ENCODE results near the gene UNK. TPM values are rescaled to one million over a fixed set of nuclear protein-coding genes. Genes with fewer than 3 reads are reported as not detected.

Gene UNK
- total and polyA plus RNA-seq, 2 of the 13 experiments (the other 11 are each of a cell fraction or from before 2014, with no cell fraction given): 31.6 to 33.0 TPM

DNA sequence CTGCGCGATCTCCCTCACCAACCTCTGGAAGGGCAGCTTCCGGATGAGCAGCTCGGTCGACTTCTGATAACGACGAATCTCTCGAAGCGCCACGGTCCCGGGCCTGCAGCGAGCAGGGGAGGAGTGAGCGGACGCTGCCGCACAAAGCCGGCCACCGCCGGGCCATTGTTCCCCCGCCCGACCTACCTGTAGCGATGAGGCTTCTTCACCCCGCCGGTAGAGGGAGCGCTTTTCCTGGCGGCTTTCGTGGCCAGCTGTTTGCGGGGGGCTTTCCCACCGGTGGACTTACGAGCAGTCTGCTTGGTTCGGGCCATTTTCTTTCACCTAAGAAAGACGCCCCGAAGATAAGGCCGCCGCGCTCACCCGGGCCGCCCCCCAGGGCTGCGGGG is 5.8 kb upstream of the UNK start (continued):
- TF ChIP-seq TFAP4 (IDR thresholded peaks at IDR 0.05; ENCODE audit: borderline replicate concordance, low read depth) (peak; percentile 91), ZSCAN21 (CRISPR knock-in tag; IDR thresholded peaks at IDR 0.05; ENCODE audit: borderline replicate concordance) (peak; percentile 13; the same call in 1 of the 2 replicates), ZNF703 (CRISPR knock-in tag; IDR thresholded peaks at IDR 0.05; ENCODE audit: borderline replicate concordance) (no peak), SMAD1 (CRISPR knock-in tag; IDR thresholded peaks at IDR 0.05; ENCODE audit: borderline replicate concordance, low read depth) (peak; percentile 38; the same call in 1 of the 2 replicates)

GRCh38 chr17:75779250-75779986 is 5.2 kb upstream of the UNK start:
- H3K4me1 ChIP-seq (ENCODE audit: insufficient read depth, low read length): peaks cover 58% of the 10 kb centered on the region
- no peak for TF ChIP-seq AKNA (CRISPR knock-in tag; IDR thresholded peaks at IDR 0.05; ENCODE audit: borderline replicate concordance)
- TF ChIP-seq TRIM22 (IDR thresholded peaks at IDR 0.05): no peak
- TF ChIP-seq MEIS1 (CRISPR knock-in tag; IDR thresholded peaks at IDR 0.05; ENCODE audit: borderline replicate concordance): peak; percentile 76
- TF ChIP-seq CEBPG (CRISPR knock-in tag; IDR thresholded peaks at IDR 0.05): 0 out of 2 replicates have a peak, but pooled peaks have one; percentile 3
- no peak for TF ChIP-seq PLSCR1 (CRISPR knock-in tag; IDR thresholded peaks at IDR 0.05; ENCODE audit: borderline replicate concordance)
- TF ChIP-seq SP2 (CRISPR knock-in tag; IDR thresholded peaks at IDR 0.05): peak; percentile 74
- TF ChIP-seq TFAP4 (IDR thresholded peaks at IDR 0.05; ENCODE audit: borderline replicate concordance, low read depth): no peak
- TF ChIP-seq HCFC1 (IDR thresholded peaks at IDR 0.05; ENCODE audit: low read depth, low read length): peak; percentile 65
- peak; percentile 80 for TF ChIP-seq RAD21 (CRISPR knock-in tag; IDR thresholded peaks at IDR 0.05)

More at GRCh38 chr17:75779250-75779986, 5.2 kb upstream of the UNK start:
- peak overlapping the region; percentile 88 for H3K4me2 ChIP-seq (ENCODE audit: low read depth, low read length)
- POLR2A ChIA-PET: interaction anchor here (0.6 to 13.1 kb wide), 109 partner anchors 9 to 1029 kb away, joined by 3 to 390 read pairs (median 5); partner anchors contain the start of genes ACOX1, CDK3, EVPL and EXOC7
- H3K9ac ChIP-seq (ENCODE audit: insufficient read depth, low read depth, low read length): peak overlapping the region; percentile 98
- peak overlapping the region; percentile 91 for H3K27ac ChIP-seq (ENCODE audit: extremely low read length, insufficient read depth, low read length)
- DNase-seq (ENCODE audit: low spot score) (peak; percentile 100), ATAC-seq (peak; percentile 81), FAIRE-seq (peak; percentile 98)
- H3K36me3 ChIP-seq (replicated peaks in 1 of 2; ENCODE audit: control insufficient read depth in 1 of 2, insufficient read depth in 2 of 2, low read length in 2 of 2): peaks cover 8 to 9% of the 10 kb centered on the region in 2 experiments; a peak in 4 of 5 replicates
- no peak overlapping the region for H2AFZ ChIP-seq (ENCODE audit: low read length)
- H3K9me3 ChIP-seq (ENCODE audit: low read length): no peaks in the 10 kb centered on the region
- no peaks in the 10 kb centered on the region; a peak in 1 of 5 replicates for H3K27me3 ChIP-seq (ENCODE audit: control insufficient read depth in 1 of 2, insufficient read depth in 2 of 2, low read length in 2 of 2)
- in situ Hi-C loops (cut with HindIII; ENCODE audit: extremely low pct_ligation_motif_present, low pct_unique_long_range_greater_than_20kb): no loop called here
- peaks cover 23% of the 10 kb centered on the region for H3K79me2 ChIP-seq (ENCODE audit: insufficient read depth, low read length)
- CTCF ChIA-PET (ENCODE audit: low intra/inter-chr PET ratio, low total read pairs): no interaction called here
- under 1% methylated on average over 16 of the region's 84 CpGs for WGBS (ENCODE audit: low lambda C conversion rate)
- peak overlapping the region; percentile 73 to 92 (median 86) for H3K4me3 ChIP-seq (replicated peaks in 1 of 3; ENCODE audit: insufficient read depth in 1 of 3, low read depth in 2 of 3, low read length in 3 of 3)
- peaks cover 32% of the 10 kb centered on the region for H4K20me1 ChIP-seq (ENCODE audit: insufficient read depth, low read length)
- no TSS peak for BruUV-seq (replicated peaks)
- intact Hi-C loops (cut with micrococcal nuclease; ENCODE audit: unreplicated experiment): loop anchor here (2.0 to 5.0 kb wide), 2 partner anchors 48 to 65 kb away; partner anchors contain the start of gene UNC13D

Data from HepG2 (cell line).